NCI-H187 (cell line): ENCODE data around the gene DNAJC30.

Experiments
- DNase-seq, 2 experiments: peaks; one replicate each; lab custom pipeline; 2025; lab: John Stamatoyannopoulos, UW

The DNAJC30 gene

GRCh38 chr7:73708961-73709549 is 25.8 kb upstream of the DNAJC30 start:
- no peak for DNase-seq

DNA sequence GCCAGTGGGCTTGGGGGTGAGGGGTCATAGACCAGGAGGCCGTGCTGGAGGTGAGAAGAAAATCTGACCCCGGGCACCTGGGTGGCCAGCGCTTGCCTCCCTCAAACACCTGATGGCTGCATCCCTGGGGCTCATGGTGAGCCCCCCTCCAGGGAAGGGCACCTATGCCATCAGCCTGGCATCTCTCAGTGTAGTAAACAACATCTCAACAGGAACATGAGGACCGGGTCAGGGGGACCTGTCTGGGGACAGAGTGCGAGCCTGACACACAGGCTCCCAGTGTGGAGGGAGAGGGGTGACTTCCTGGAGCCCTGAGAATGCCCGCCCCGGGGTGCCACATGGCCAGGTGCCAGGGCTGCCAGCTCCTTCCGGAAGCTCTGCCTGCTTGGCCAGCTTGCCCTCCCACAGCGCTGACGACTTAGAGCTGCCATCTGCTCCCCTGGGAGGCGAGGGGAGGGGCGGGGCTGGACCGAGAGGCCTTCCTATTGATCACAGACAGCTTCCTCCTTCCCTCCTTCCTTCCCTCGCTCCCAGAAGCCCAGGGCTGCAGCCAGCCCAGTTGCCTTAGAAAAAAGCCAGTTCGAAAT is 23.9 kb upstream of the DNAJC30 start:
- peak in 1 of 2 experiments; percentile 23 for DNase-seq

GRCh38 chr7:73706126-73707044 is 23.1 kb upstream of the DNAJC30 start:
- no peak for DNase-seq

GRCh38 chr7:73705551-73705920 is 22.3 kb upstream of the DNAJC30 start:
- no peak for DNase-seq

DNA sequence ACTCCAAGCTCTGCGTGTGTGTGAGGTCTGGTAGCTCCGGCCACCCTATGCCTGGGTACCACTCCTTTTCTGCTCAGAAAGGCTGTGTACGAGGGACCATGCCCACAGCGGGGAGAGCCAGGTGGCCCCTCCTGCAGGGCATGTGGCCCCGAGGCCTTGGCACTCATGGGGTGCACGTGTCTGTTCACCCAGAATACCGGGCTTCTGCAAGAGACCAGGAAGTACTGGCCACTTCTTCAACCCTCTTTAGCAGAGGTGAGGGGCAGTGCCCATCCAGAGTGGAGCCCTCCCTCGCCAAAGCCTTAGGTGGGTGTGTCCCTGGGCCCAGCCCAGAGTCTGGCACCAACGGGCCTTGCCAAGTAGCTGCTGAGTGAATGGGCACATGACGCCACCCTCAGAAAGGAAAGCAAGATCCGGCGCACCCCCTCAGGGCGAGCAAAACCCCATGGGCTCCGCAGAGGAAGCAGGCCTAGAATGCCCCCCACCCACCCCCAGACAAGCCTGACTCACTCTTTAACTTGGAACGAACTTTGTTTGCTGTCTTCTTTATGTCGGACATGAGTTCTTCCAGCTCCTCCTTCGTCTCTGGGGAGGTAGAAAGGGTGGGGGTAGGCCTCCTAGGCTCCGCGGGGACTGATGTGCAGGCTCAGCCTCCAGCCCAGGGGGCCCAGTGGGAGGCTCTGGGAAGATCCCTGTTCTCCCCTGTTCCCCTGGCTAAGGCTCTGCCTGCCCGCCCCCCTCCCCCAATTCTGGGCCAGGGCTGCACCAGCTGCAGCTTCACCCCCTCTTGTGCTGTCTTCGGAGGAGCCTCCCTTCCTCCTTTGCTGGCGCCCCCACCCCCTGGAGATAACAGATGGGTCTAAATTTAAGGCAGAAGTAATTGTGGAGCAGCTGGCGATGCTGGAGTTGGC is 21.6 kb upstream of the DNAJC30 start:
- DNase-seq: no peak

DNA sequence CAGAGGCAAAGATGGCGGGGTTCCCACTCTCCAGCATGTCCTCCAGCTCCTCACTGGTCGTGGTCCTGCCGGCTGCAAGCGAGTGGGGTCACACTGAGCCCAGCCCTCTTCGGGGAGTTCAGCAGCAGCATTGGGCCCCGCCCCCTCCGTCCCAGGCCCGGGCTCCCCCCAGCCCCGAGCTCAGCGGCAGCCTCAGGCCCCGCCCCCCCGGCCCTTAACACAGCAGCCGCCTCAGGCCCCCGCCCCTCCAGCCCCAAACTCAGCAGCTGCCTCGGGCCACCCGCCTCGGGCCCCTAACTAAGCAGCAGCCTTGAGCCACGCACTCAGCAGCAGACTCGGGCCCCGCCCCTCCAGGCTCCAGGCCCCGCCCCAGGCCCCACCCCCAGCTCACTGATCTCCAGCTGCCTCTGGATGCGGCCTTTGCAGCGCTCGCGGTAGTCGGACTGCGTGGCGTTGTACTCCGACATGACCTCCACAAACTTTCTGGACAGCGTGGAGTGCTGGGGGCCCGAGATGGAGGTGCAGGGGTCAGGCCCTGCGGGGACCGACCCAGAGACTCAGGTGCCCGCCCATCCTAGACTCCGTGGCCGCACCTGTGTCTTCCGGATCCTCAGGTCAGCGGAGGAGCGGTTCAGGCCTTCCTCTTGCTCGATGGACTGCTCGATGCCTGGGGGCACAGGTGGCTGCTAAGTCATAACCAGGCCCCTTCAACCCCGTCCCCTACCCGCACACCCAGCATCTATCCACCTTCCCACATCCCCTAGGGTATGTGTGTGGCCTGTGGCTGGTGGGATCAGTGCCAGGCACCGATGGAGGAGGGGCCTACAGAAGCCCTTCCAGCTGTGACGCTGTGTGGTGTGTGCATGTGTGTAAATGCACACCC is 20.7 kb upstream of the DNAJC30 start:
- peak; percentile 37 to 50 for DNase-seq

- no peak for DNase-seq
Observed at GRCh38 chr7:73703225-73703624, 20.0 kb upstream of the DNAJC30 start.

GRCh38 chr7:73702665-73703064 is 19.4 kb upstream of the DNAJC30 start:
- DNase-seq: no peak

DNA sequence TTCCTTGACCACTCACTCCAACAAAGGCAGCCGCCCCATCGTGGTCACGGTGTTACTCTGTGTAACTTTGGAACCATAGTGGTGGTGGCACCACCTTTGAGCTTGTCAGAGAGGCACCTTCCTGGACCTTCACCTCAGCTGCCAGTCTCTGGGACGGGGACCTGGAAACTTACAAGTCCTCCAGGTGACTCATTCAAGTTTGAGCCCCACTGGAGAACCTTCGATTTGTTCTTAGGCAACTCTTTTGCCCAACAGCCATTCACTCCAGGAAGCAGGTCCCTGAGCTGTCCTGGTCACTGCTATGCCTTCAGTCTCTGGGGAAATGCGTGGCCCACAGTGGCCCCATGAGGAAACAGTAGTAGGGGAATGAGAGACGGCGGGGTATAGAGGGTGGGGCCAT is 19.0 kb upstream of the DNAJC30 start:
- DNase-seq: no peak

- DNase-seq: no peak
Observed at GRCh38 chr7:73701357-73701995, 18.2 kb upstream of the DNAJC30 start.

GRCh38 chr7:73700581-73701134 is 17.4 kb upstream of the DNAJC30 start:
- no peak for DNase-seq

DNA sequence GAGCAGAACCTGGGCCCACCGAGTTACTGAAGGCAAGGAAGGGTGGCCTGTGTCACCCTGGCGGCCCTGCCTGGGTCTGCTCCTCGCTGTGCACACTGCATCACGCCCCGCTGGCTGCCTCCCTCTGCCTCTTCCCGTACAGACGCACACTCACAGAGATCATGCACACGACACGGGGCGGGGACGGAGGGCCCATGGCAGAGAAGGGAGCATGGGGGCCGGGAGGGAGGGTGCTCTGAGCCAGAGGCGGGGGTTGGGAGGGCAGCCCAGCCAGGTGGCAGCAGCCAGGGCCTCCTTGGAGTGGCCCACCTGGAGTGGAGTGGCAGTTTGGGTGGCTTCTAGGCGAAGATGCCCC is 16.8 kb upstream of the DNAJC30 start:
- no peak for DNase-seq

- DNase-seq: no peak
Observed at GRCh38 chr7:73699370-73700068, 16.3 kb upstream of the DNAJC30 start.

- no peak for DNase-seq
Observed at GRCh38 chr7:73698410-73698809, 15.2 kb upstream of the DNAJC30 start.

- DNase-seq: no peak
Observed at GRCh38 chr7:73696372-73696771, 13.1 kb upstream of the DNAJC30 start.

DNA sequence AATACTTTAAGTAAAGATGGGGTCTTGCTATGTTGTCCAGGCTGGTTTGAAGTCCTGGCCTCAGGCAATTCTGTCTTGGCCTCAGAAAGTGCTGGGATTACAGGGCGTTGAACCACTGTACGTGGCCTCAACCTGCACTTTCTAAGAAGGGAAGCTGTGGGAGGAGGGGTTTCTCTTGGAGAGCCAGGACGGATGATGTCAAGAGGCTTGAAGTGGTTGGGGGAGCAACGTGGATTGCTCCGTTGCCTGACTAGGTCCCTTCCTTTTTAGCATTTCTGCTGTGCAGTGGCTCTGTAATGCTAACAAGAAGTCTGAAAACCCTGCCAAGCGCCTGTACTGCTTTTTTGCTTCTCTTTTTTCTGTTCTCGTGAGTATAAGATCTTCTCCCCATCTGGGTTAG is 7.4 kb upstream of the DNAJC30 start:
- no peak for DNase-seq

GRCh38 chr7:73688288-73688687 is 5.0 kb upstream of the DNAJC30 start:
- DNase-seq: no peak

GRCh38 chr7:73685311-73685710 is 2.1 kb upstream of the DNAJC30 start:
- DNase-seq: no peak

- DNase-seq: no peak
Observed at GRCh38 chr7:73683788-73684693, 788 bp upstream of the DNAJC30 start.
